ENCODE measurements around the gene HIVEP2. TPM values are rescaled to one million over a fixed set of nuclear protein-coding genes. Genes with fewer than 3 reads are reported as not detected.

The HIVEP2 gene
- total and polyA plus RNA-seq, 2 of the 4 experiments (the other 2 are of a cell fraction) = 4.3 to 11.3 TPM

GRCh38 chr6:142927271-142927580, 17.8 kb downstream of the HIVEP2 start:
- no peak for TF ChIP-seq SMC3 (IDR thresholded peaks at IDR 0.05; ENCODE audit: low read depth, low read length)
- no peak for TF ChIP-seq CEBPB (IDR thresholded peaks at IDR 0.05; ENCODE audit: low read depth, low read length)
- TF ChIP-seq POLR2A (IDR thresholded peaks at IDR 0.05; ENCODE audit: low read depth, low read length) = no peak
- TF ChIP-seq, protein P1, sequence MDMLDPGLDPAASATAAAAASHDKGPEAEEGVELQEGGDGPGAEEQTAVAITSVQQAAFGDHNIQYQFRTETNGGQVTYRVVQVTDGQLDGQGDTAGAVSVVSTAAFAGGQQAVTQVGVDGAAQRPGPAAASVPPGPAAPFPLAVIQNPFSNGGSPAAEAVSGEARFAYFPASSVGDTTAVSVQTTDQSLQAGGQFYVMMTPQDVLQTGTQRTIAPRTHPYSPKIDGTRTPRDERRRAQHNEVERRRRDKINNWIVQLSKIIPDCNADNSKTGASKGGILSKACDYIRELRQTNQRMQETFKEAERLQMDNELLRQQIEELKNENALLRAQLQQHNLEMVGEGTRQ (IDR thresholded peaks at IDR 0.05; ENCODE audit: low read depth, low read length) = no peak
- no peak for TF ChIP-seq RFX5 (IDR thresholded peaks at IDR 0.05; ENCODE audit: low read depth, low read length)
- TF ChIP-seq, protein P2, sequence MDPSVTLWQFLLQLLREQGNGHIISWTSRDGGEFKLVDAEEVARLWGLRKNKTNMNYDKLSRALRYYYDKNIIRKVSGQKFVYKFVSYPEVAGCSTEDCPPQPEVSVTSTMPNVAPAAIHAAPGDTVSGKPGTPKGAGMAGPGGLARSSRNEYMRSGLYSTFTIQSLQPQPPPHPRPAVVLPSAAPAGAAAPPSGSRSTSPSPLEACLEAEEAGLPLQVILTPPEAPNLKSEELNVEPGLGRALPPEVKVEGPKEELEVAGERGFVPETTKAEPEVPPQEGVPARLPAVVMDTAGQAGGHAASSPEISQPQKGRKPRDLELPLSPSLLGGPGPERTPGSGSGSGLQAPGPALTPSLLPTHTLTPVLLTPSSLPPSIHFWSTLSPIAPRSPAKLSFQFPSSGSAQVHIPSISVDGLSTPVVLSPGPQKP (IDR thresholded peaks at IDR 0.05; ENCODE audit: borderline replicate concordance, low read depth, low read length) = no peak
- TF ChIP-seq RCOR1 (IDR thresholded peaks at IDR 0.05; ENCODE audit: insufficient replicate concordance, low read length) = no peak
- TF ChIP-seq MXI1 (IDR thresholded peaks at IDR 0.05; ENCODE audit: borderline replicate concordance, low read depth, low read length) = no peak
- TF ChIP-seq, protein P3, sequence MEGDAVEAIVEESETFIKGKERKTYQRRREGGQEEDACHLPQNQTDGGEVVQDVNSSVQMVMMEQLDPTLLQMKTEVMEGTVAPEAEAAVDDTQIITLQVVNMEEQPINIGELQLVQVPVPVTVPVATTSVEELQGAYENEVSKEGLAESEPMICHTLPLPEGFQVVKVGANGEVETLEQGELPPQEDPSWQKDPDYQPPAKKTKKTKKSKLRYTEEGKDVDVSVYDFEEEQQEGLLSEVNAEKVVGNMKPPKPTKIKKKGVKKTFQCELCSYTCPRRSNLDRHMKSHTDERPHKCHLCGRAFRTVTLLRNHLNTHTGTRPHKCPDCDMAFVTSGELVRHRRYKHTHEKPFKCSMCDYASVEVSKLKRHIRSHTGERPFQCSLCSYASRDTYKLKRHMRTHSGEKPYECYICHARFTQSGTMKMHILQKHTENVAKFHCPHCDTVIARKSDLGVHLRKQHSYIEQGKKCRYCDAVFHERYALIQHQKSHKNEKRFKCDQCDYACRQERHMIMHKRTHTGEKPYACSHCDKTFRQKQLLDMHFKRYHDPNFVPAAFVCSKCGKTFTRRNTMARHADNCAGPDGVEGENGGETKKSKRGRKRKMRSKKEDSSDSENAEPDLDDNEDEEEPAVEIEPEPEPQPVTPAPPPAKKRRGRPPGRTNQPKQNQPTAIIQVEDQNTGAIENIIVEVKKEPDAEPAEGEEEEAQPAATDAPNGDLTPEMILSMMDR (conservative IDR thresholded peaks at IDR 0.05; ENCODE audit: low read depth, low read length) = no peak
- no peak for TF ChIP-seq MAZ (IDR thresholded peaks at IDR 0.05; ENCODE audit: borderline replicate concordance, low read depth, low read length)
- no peak for TF ChIP-seq NFE2L2 (IDR thresholded peaks at IDR 0.05; ENCODE audit: low read depth, low read length)
- TF ChIP-seq CHD1 (IDR thresholded peaks at IDR 0.05; ENCODE audit: low read depth, low read length) = no peak
- no peak for TF ChIP-seq MAFK (IDR thresholded peaks at IDR 0.05; ENCODE audit: low read depth, low read length)
- no peak for TF ChIP-seq FOS (IDR thresholded peaks at IDR 0.05; ENCODE audit: low read depth, low read length)
- Histone ChIP-seq H3K79me1 (ENCODE audit: low read depth in 1 of 2, low read length in 2 of 2) (peaks cover 16 to 47% of the 10 kb centered on the region in 2 experiments; a peak in 3 of 4 replicates), H2AK9ac (replicated peaks; ENCODE audit: low read depth, low read length, poor library complexity) (peak overlapping the region; percentile 51), H3K4me1 (ENCODE audit: control insufficient read depth, insufficient read depth, low read length) (no peaks in the 10 kb centered on the region; the same call in 1 of the 2 replicates), H2BK5ac (ENCODE audit: low read depth, low read length, poor library complexity, severe bottlenecking) (peak overlapping the region; percentile 85), H3K4ac (ENCODE audit: low read depth, low read length) (peak overlapping the region; percentile 67; the same call in 1 of the 2 replicates), H4K8ac (ENCODE audit: low read depth in 2 of 2, low read length in 2 of 2) (peak overlapping the region; percentile 61 to 69), H3K4me2 (ENCODE audit: low read depth, low read length) (peak overlapping the region; percentile 87), H3K4me3 (ENCODE audit: insufficient read depth, low read depth, low read length) (peak overlapping the region; percentile 73), H3K9ac (ENCODE audit: low read depth, low read length) (peak overlapping the region; percentile 81), H3K14ac (replicated peaks; ENCODE audit: low read depth, low read length) (peak overlapping the region; percentile 79), H3K23ac (ENCODE audit: low read depth, low read length) (peak overlapping the region; percentile 68; the same call in 1 of the 2 replicates), H4K20me1 (ENCODE audit: insufficient read depth, low read length) (no peaks in the 10 kb centered on the region; the same call in 1 of the 2 replicates), H3K27ac (ENCODE audit: insufficient read depth, low read length) (peak overlapping the region; percentile 82), H4K5ac (ENCODE audit: low read depth, low read length) (peak overlapping the region; percentile 55; the same call in 1 of the 2 replicates), H2BK120ac (ENCODE audit: low read depth, low read length) (peak overlapping the region; percentile 76), H2BK15ac (ENCODE audit: low read depth, low read length) (peak overlapping the region; percentile 87; the same call in 1 of the 3 replicates), H3K9me1 (ENCODE audit: insufficient read depth, low read length) (no peaks in the 10 kb centered on the region), H2AFZ (replicated peaks; ENCODE audit: low read length, poor library complexity) (peak overlapping the region; percentile 95), H3K36me3 (ENCODE audit: control insufficient read depth, insufficient read depth, low read length) (no peaks in the 10 kb centered on the region), H3K56ac (ENCODE audit: extremely low read depth, insufficient read depth, low read length) (peak overlapping the region; percentile 75), H3K27me3 (ENCODE audit: control insufficient read depth, insufficient read depth, low read length) (no peaks in the 10 kb centered on the region), H4K91ac (ENCODE audit: insufficient read depth, low read depth, low read length) (peak overlapping the region; percentile 62; the same call in 1 of the 2 replicates), H2AK5ac (ENCODE audit: low read depth, low read length) (no peak overlapping the region), H2BK20ac (ENCODE audit: low read depth, low read length) (peak overlapping the region; percentile 57; the same call in 1 of the 2 replicates), H3K9me3 (ENCODE audit: control insufficient read depth, insufficient read depth, low read length) (no peaks in the 10 kb centered on the region), H3K18ac (ENCODE audit: low read depth, low read length) (peak overlapping the region; percentile 89)
- TSS peak; percentile 83 for BruUV-seq (replicated peaks)
- no CpG with 5 or more reads among the region's 7 CpGs for WGBS, 2 experiments (ENCODE audit: extremely low coverage in 2 of 2, insufficient read length in 1 of 2)
- POLR2A ChIA-PET (ENCODE audit: unreplicated experiment) = no interaction called here
- in situ Hi-C loops (cut with MboI; ENCODE audit: low sequenced_read_pairs) (no loop called here), dilution Hi-C loops (cut with HindIII; ENCODE audit: low sequenced_read_pairs, unreplicated experiment) (no loop called here), intact Hi-C loops (cut with micrococcal nuclease) (loop anchor here (1.0 to 5.0 kb wide), 2 partner anchors 24 to 80 kb away; no protein-coding TSS in a partner anchor)
- CTCF ChIA-PET = interaction anchor here (1.1 kb wide), 1 partner anchor 234 kb away, joined by 3 read pairs; no protein-coding TSS in a partner anchor
- no peak for ATAC-seq (ENCODE audit: low read depth)
- DNase-seq = no peak
